ENCODE data around the gene GNB5.
"Not testable (repeated sequence)": the region's sequence is repeated elsewhere in the genome, so short reads cannot be mapped to it uniquely, and the experiment has no call there.

GNB5 gene

GRCh38 chr15:52099651-52100272 lies 91.4 kb downstream of the GNB5 start:
- Histone ChIP-seq H3K9me2 (replicated peaks; ENCODE audit: control insufficient read depth, low read length) (no peaks in the 10 kb centered on the region), H4K20me1 (ENCODE audit: control insufficient read depth, insufficient read depth, low read depth, low read length) (no peaks in the 10 kb centered on the region), H3K9me3 (ENCODE audit: control insufficient read depth, insufficient read depth, low read length) (no peaks in the 10 kb centered on the region), H3K4me1 (ENCODE audit: control insufficient read depth, low read length) (peaks cover 16% of the 10 kb centered on the region), H3K4me2 (ENCODE audit: low read length) (no peak overlapping the region), H3K36me3 (ENCODE audit: control insufficient read depth, low read length) (no peaks in the 10 kb centered on the region), H3K27ac (ENCODE audit: low read depth, low read length) (no peak overlapping the region), H3K79me2 (ENCODE audit: control insufficient read depth, low read length) (no peaks in the 10 kb centered on the region), H3F3A (ENCODE audit: control insufficient read depth, insufficient read depth) (no peaks in the 10 kb centered on the region), H3K4me3 (ENCODE audit: low read length) (no peak overlapping the region), H3K27me3 (ENCODE audit: control insufficient read depth, low read length) (peaks cover 7% of the 10 kb centered on the region; the same call in 1 of the 2 replicates)
- TF ChIP-seq EZH2phosphoT487 (IDR thresholded peaks at IDR 0.05; ENCODE audit: borderline replicate concordance, low read length), result no peak
- TF ChIP-seq, protein P1, sequence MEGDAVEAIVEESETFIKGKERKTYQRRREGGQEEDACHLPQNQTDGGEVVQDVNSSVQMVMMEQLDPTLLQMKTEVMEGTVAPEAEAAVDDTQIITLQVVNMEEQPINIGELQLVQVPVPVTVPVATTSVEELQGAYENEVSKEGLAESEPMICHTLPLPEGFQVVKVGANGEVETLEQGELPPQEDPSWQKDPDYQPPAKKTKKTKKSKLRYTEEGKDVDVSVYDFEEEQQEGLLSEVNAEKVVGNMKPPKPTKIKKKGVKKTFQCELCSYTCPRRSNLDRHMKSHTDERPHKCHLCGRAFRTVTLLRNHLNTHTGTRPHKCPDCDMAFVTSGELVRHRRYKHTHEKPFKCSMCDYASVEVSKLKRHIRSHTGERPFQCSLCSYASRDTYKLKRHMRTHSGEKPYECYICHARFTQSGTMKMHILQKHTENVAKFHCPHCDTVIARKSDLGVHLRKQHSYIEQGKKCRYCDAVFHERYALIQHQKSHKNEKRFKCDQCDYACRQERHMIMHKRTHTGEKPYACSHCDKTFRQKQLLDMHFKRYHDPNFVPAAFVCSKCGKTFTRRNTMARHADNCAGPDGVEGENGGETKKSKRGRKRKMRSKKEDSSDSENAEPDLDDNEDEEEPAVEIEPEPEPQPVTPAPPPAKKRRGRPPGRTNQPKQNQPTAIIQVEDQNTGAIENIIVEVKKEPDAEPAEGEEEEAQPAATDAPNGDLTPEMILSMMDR (IDR thresholded peaks at IDR 0.05; ENCODE audit: low read depth, low read length, poor library complexity, severe bottlenecking), result no peak

- H4K20me1 ChIP-seq (ENCODE audit: control insufficient read depth, insufficient read depth, low read depth, low read length), result no peaks in the 10 kb centered on the region
- H3K9me3 ChIP-seq (ENCODE audit: control insufficient read depth, insufficient read depth, low read length), result no peaks in the 10 kb centered on the region
- H3K36me3 ChIP-seq (ENCODE audit: control insufficient read depth, low read length), result no peaks in the 10 kb centered on the region
- no peak overlapping the region for H3K27ac ChIP-seq (ENCODE audit: low read depth, low read length)
- no peak overlapping the region for H3K4me2 ChIP-seq (ENCODE audit: low read length)
- no peaks in the 10 kb centered on the region for H3K9me2 ChIP-seq (replicated peaks; ENCODE audit: control insufficient read depth, low read length)
- H3K27me3 ChIP-seq (ENCODE audit: control insufficient read depth, low read length), result peaks cover 10% of the 10 kb centered on the region; the same call in 1 of the 2 replicates
- no peaks in the 10 kb centered on the region for H3K79me2 ChIP-seq (ENCODE audit: control insufficient read depth, low read length)
- no peak for TF ChIP-seq EZH2phosphoT487 (IDR thresholded peaks at IDR 0.05; ENCODE audit: borderline replicate concordance, low read length)
- H3K4me3 ChIP-seq (ENCODE audit: low read length), result no peak overlapping the region
- peaks cover 10% of the 10 kb centered on the region for H3K4me1 ChIP-seq (ENCODE audit: control insufficient read depth, low read length)
- no peaks in the 10 kb centered on the region for H3F3A ChIP-seq (ENCODE audit: control insufficient read depth, insufficient read depth)
These were observed 92.9 kb downstream of the GNB5 start for GRCh38 chr15:52098323-52098722.

- Histone ChIP-seq H3K36me3 (ENCODE audit: control insufficient read depth, low read length) (no peaks in the 10 kb centered on the region), H3K79me2 (ENCODE audit: control insufficient read depth, low read length) (no peaks in the 10 kb centered on the region), H3K27me3 (ENCODE audit: control insufficient read depth, low read length) (peaks cover 10% of the 10 kb centered on the region; the same call in 1 of the 2 replicates), H3K9me2 (replicated peaks; ENCODE audit: control insufficient read depth, low read length) (no peaks in the 10 kb centered on the region), H3K9me3 (ENCODE audit: control insufficient read depth, insufficient read depth, low read length) (no peaks in the 10 kb centered on the region), H4K20me1 (ENCODE audit: control insufficient read depth, insufficient read depth, low read depth, low read length) (no peaks in the 10 kb centered on the region), H3K4me2 (ENCODE audit: low read length) (no peak overlapping the region), H3K4me3 (ENCODE audit: low read length) (no peak overlapping the region), H3K27ac (ENCODE audit: low read depth, low read length) (no peak overlapping the region), H3K4me1 (ENCODE audit: control insufficient read depth, low read length) (peaks cover 6% of the 10 kb centered on the region), H3F3A (ENCODE audit: control insufficient read depth, insufficient read depth) (no peaks in the 10 kb centered on the region)
- TF ChIP-seq, protein P1 (IDR thresholded peaks at IDR 0.05; ENCODE audit: low read depth, low read length, poor library complexity, severe bottlenecking), result no peak
- TF ChIP-seq EZH2phosphoT487 (IDR thresholded peaks at IDR 0.05; ENCODE audit: borderline replicate concordance, low read length), result no peak
These were observed 94.0 kb downstream of the GNB5 start for GRCh38 chr15:52097180-52097579.

DNA sequence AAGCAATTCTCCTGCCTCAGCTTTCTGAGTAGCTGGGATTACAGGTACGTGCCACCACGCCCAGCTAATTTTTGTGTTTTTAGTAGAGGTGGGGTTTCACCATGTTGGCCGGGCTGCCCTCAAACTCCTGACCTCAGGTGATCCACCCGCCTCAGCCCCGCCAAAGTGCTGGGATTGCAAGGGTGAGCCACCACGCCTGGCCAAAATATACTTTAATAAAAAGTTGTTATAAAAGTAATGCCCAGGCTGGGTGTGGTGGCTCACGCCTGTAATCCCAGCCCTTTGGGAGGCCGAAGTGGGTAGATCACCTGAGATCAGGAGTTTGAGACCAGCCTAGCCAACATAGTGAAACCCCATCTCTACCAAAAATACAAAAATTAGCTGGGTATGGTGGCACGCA lies 94.7 kb downstream of the GNB5 start:
- peaks cover 10% of the 10 kb centered on the region; the same call in 1 of the 2 replicates for H3K27me3 ChIP-seq (ENCODE audit: control insufficient read depth, low read length)
- H3K79me2 ChIP-seq (ENCODE audit: control insufficient read depth, low read length); H3K9me3 ChIP-seq (ENCODE audit: control insufficient read depth, insufficient read depth, low read length); H3K36me3 ChIP-seq (ENCODE audit: control insufficient read depth, low read length); H4K20me1 ChIP-seq (ENCODE audit: control insufficient read depth, insufficient read depth, low read depth, low read length); H3K4me1 ChIP-seq (ENCODE audit: control insufficient read depth, low read length); H3K9me2 ChIP-seq (replicated peaks; ENCODE audit: control insufficient read depth, low read length); H3K4me3 ChIP-seq (ENCODE audit: low read length); H3F3A ChIP-seq (ENCODE audit: control insufficient read depth, insufficient read depth); H3K4me2 ChIP-seq (ENCODE audit: low read length); H3K27ac ChIP-seq (ENCODE audit: low read depth, low read length): not testable (repeated sequence)
